Measurements from ENCODE around the gene EI24. TPM values are rescaled to one million over a fixed set of nuclear protein-coding genes. Genes with fewer than 3 reads are reported as not detected.
"Not testable (repeated sequence)": the region's sequence is repeated elsewhere in the genome, so short reads cannot be mapped to it uniquely, and the experiment has no call there.

EI24 gene
- total RNA-seq, 1 donor from 2014 or later, result 63.3 TPM

- Mint-ChIP-seq H3K27me3 (ENCODE audit: unreplicated experiment) (peaks cover 2% of the 10 kb centered on the region), H3K27ac (ENCODE audit: unreplicated experiment) (no peak overlapping the region), H3K36me3 (ENCODE audit: unreplicated experiment) (no peaks in the 10 kb centered on the region), H3K4me1 (ENCODE audit: low read depth, unreplicated experiment) (peaks cover 2% of the 10 kb centered on the region), H3K4me3 (ENCODE audit: unreplicated experiment) (no peak overlapping the region), H3K9me3 (ENCODE audit: unreplicated experiment) (no peaks in the 10 kb centered on the region)
- TF ChIP-seq, protein P1, sequence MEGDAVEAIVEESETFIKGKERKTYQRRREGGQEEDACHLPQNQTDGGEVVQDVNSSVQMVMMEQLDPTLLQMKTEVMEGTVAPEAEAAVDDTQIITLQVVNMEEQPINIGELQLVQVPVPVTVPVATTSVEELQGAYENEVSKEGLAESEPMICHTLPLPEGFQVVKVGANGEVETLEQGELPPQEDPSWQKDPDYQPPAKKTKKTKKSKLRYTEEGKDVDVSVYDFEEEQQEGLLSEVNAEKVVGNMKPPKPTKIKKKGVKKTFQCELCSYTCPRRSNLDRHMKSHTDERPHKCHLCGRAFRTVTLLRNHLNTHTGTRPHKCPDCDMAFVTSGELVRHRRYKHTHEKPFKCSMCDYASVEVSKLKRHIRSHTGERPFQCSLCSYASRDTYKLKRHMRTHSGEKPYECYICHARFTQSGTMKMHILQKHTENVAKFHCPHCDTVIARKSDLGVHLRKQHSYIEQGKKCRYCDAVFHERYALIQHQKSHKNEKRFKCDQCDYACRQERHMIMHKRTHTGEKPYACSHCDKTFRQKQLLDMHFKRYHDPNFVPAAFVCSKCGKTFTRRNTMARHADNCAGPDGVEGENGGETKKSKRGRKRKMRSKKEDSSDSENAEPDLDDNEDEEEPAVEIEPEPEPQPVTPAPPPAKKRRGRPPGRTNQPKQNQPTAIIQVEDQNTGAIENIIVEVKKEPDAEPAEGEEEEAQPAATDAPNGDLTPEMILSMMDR (IDR thresholded peaks at IDR 0.05; ENCODE audit: partially characterized antibody, unreplicated experiment), result no peak
- no peak for DNase-seq
Measured at GRCh38 chr11:125572916-125573315, 3.6 kb downstream of the EI24 start.

DNA sequence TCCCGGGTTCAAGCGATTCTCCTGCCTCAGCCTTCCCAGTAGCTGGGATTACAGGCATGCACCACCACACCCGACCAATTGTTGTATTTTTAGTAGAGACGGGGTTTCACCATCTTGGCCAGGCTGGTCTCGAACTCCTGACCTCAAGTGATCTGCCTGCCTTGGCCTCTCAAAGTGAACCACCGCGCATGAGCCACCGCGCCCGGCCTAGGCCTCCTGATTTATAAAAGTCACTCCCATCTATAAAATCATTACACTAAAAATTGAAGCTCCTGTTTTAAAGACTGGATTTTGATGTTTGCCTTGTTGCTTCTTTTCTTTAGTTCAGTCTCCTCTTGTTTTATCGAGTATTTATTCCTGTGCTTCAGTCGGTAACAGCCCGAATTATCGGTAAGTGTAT is 7.9 kb downstream of the EI24 start:
- H3K9me3 Mint-ChIP-seq (ENCODE audit: unreplicated experiment); DNase-seq; H3K4me3 Mint-ChIP-seq (ENCODE audit: unreplicated experiment); H3K36me3 Mint-ChIP-seq (ENCODE audit: unreplicated experiment); H3K27me3 Mint-ChIP-seq (ENCODE audit: unreplicated experiment); H3K4me1 Mint-ChIP-seq (ENCODE audit: low read depth, unreplicated experiment); H3K27ac Mint-ChIP-seq (ENCODE audit: unreplicated experiment): not testable (repeated sequence)

GRCh38 chr11:125578783-125579182 is 9.5 kb downstream of the EI24 start:
- H3K9me3 Mint-ChIP-seq (ENCODE audit: unreplicated experiment), result no peaks in the 10 kb centered on the region
- H3K4me3 Mint-ChIP-seq (ENCODE audit: unreplicated experiment), result no peak overlapping the region
- DNase-seq, result no peak
- H3K36me3 Mint-ChIP-seq (ENCODE audit: unreplicated experiment), result no peaks in the 10 kb centered on the region
- H3K4me1 Mint-ChIP-seq (ENCODE audit: low read depth, unreplicated experiment), result no peaks in the 10 kb centered on the region
- no peaks in the 10 kb centered on the region for H3K27me3 Mint-ChIP-seq (ENCODE audit: unreplicated experiment)
- TF ChIP-seq, protein P1 (IDR thresholded peaks at IDR 0.05; ENCODE audit: partially characterized antibody, unreplicated experiment), result no peak
- H3K27ac Mint-ChIP-seq (ENCODE audit: unreplicated experiment), result no peak overlapping the region

DNA sequence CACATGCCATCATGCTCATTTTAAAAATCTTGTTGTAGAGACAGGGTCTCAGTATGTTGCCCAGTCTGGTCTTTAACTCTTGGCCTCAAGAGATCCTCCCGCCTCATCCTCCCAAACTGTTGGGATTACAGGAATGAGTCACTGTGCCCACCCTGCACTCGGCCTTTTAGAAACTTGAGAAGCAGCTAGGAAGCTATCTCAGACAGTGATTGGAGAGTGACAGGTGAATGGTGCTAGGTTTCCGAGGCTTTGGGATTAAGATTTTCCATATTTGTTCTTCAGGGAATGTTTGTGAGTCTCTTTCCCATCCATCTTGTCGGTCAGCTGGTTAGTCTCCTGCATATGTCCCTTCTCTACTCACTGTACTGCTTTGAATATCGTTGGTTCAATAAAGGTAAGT is 10.5 kb downstream of the EI24 start:
- no peaks in the 10 kb centered on the region for H3K4me1 Mint-ChIP-seq (ENCODE audit: low read depth, unreplicated experiment)
- H3K36me3 Mint-ChIP-seq (ENCODE audit: unreplicated experiment), result no peaks in the 10 kb centered on the region
- H3K9me3 Mint-ChIP-seq (ENCODE audit: unreplicated experiment), result no peaks in the 10 kb centered on the region
- no peak overlapping the region for H3K27ac Mint-ChIP-seq (ENCODE audit: unreplicated experiment)
- no peak for DNase-seq
- no peaks in the 10 kb centered on the region for H3K27me3 Mint-ChIP-seq (ENCODE audit: unreplicated experiment)
- H3K4me3 Mint-ChIP-seq (ENCODE audit: unreplicated experiment), result no peak overlapping the region
- TF ChIP-seq, protein P1 (IDR thresholded peaks at IDR 0.05; ENCODE audit: partially characterized antibody, unreplicated experiment), result no peak

- Mint-ChIP-seq H3K36me3 (ENCODE audit: unreplicated experiment) (no peaks in the 10 kb centered on the region), H3K9me3 (ENCODE audit: unreplicated experiment) (no peaks in the 10 kb centered on the region), H3K27ac (ENCODE audit: unreplicated experiment) (no peak overlapping the region), H3K4me3 (ENCODE audit: unreplicated experiment) (no peak overlapping the region), H3K4me1 (ENCODE audit: low read depth, unreplicated experiment) (peaks cover 2% of the 10 kb centered on the region), H3K27me3 (ENCODE audit: unreplicated experiment) (no peaks in the 10 kb centered on the region)
- no peak for DNase-seq
- TF ChIP-seq, protein P1 (IDR thresholded peaks at IDR 0.05; ENCODE audit: partially characterized antibody, unreplicated experiment), result no peak
Measured at GRCh38 chr11:125583496-125583895, 14.2 kb downstream of the EI24 start.

GRCh38 chr11:125585487-125585886 is 16.2 kb downstream of the EI24 start:
- peaks cover 2% of the 10 kb centered on the region for H3K4me1 Mint-ChIP-seq (ENCODE audit: low read depth, unreplicated experiment)
- no peaks in the 10 kb centered on the region for H3K27me3 Mint-ChIP-seq (ENCODE audit: unreplicated experiment)
- no peaks in the 10 kb centered on the region for H3K36me3 Mint-ChIP-seq (ENCODE audit: unreplicated experiment)
- DNase-seq, result no peak
- H3K27ac Mint-ChIP-seq (ENCODE audit: unreplicated experiment), result no peak overlapping the region
- TF ChIP-seq, protein P1 (IDR thresholded peaks at IDR 0.05; ENCODE audit: partially characterized antibody, unreplicated experiment), result no peak
- H3K9me3 Mint-ChIP-seq (ENCODE audit: unreplicated experiment), result no peaks in the 10 kb centered on the region
- no peak overlapping the region for H3K4me3 Mint-ChIP-seq (ENCODE audit: unreplicated experiment)
